Neural cell (in vitro differentiated cells): ENCODE measurements around the gene FOSL1. TPM values are rescaled to one million over a fixed set of nuclear protein-coding genes. Genes with fewer than 3 reads are reported as not detected.

Experiments
- H2AFZ ChIP-seq: fragments of 200-600, 300-800 bp; sonication (generic), shearing (Covaris generic); 2 replicates; pipeline ENCODE4 v1.6.0; 2014; ENCODE audit warnings: low read depth, mild to moderate bottlenecking, antibody characterized with exemption, low read length, moderate library complexity
- H3F3A ChIP-seq: fragments of 200-600 bp; shearing (Covaris generic); 2 replicates; pipeline ENCODE4 v1.6.1; 2016; ENCODE audit warnings: mild to moderate bottlenecking, moderate library complexity, mixed read lengths, antibody characterized with exemption, low read length; ENCODE audit not compliant: insufficient read depth, poor library complexity, severe bottlenecking
- H3K27ac ChIP-seq: fragments of 200-600, 300-800 bp; sonication (generic), shearing (Covaris generic); 2 replicates; pipeline ENCODE4 v1.5.1; 2014; ENCODE audit warnings: mild to moderate bottlenecking, low read length, moderate library complexity
- H3K27me3 ChIP-seq: fragments of 300-800, 200-600 bp; sonication (generic), shearing (Covaris generic); 2 replicates; pipeline ENCODE4 v1.6.0; 2014; ENCODE audit warnings: mild to moderate bottlenecking, low read depth, low read length, moderate library complexity; ENCODE audit not compliant: insufficient read depth
- H3K36me3 ChIP-seq: fragments of 300-800, 200-600 bp; sonication (generic), shearing (Covaris generic); 2 replicates; pipeline ENCODE4 v1.5.1; 2014; ENCODE audit warnings: mild to moderate bottlenecking, antibody characterized with exemption, low read length, moderate library complexity; ENCODE audit not compliant: insufficient read depth
- H3K4me2 ChIP-seq: fragments of 300-800, 200-600 bp; sonication (generic), shearing (Covaris generic); 2 replicates; pipeline ENCODE4 v1.6.0; 2014; ENCODE audit warnings: mild to moderate bottlenecking, low read length
- H3K4me3 ChIP-seq: fragments of 300-800, 200-600 bp; sonication (generic), shearing (Covaris generic); 2 replicates; pipeline ENCODE4 v1.5.1; 2014; ENCODE audit warnings: mild to moderate bottlenecking, low read length, moderate library complexity
- H3K79me2 ChIP-seq: fragments of 200-600 bp; shearing (Covaris generic); replicated peaks from 2 replicates; pipeline ENCODE4 v1.6.0; 2014; ENCODE audit warnings: mild to moderate bottlenecking, low read length, moderate library complexity; ENCODE audit not compliant: insufficient read depth
- H3K9ac ChIP-seq: fragments of 300-800, 200-600 bp; sonication (generic), shearing (Covaris generic); 2 replicates; pipeline ENCODE4 v1.6.1; 2016; ENCODE audit warnings: mild to moderate bottlenecking, low read length, mixed read lengths
- H3K9me2 ChIP-seq: fragments of 200-600 bp; shearing (Covaris generic); 2 replicates; pipeline ENCODE4 v1.6.1; 2016; ENCODE audit warnings: mild to moderate bottlenecking, low read length, mixed read lengths; ENCODE audit not compliant: insufficient read depth
- H3K9me3 ChIP-seq: fragments of 200-600, 300-800 bp; sonication (generic), shearing (Covaris generic); 2 replicates; pipeline ENCODE4 v1.6.1; 2016; ENCODE audit warnings: mild to moderate bottlenecking, mixed run types, low read length, moderate library complexity, mixed read lengths
- H4K20me1 ChIP-seq: fragments of 200-600 bp; shearing (Covaris generic); 2 replicates; pipeline ENCODE4 v1.6.1; 2016; ENCODE audit warnings: mild to moderate bottlenecking, mixed run types; ENCODE audit not compliant: insufficient read depth
- EP300 ChIP-seq: fragments of 450-650 bp; conservative IDR thresholded peaks from 2 replicates; pipeline ENCODE4 v1.6.1; 2014; ENCODE audit warnings: antibody characterized with exemption, mild to moderate bottlenecking, moderate library complexity; ENCODE audit not compliant: poor library complexity, severe bottlenecking
- EZH2 ChIP-seq: fragments of 200-600, 300-800 bp; shearing (Covaris generic), sonication (generic); IDR thresholded peaks from 2 replicates; pipeline ENCODE4 v1.6.1; 2014; ENCODE audit warnings: antibody characterized with exemption, low read length, borderline replicate concordance, mild to moderate bottlenecking; ENCODE audit not compliant: insufficient read depth, poor library complexity, severe bottlenecking
- MXI1 ChIP-seq: fragments of 450-650 bp; conservative IDR thresholded peaks from 2 replicates; pipeline ENCODE4 v1.6.1; 2014; ENCODE audit warnings: antibody characterized with exemption, mild to moderate bottlenecking; ENCODE audit not compliant: poor library complexity, severe bottlenecking
- POLR2AphosphoS5 ChIP-seq: IDR thresholded peaks from 2 replicates; pipeline ENCODE4 v1.6.1; 2012
- RAD21 ChIP-seq: fragments of 450-650 bp; conservative IDR thresholded peaks from 2 replicates; pipeline ENCODE4 v1.6.1; 2014; ENCODE audit warnings: antibody characterized with exemption, mild to moderate bottlenecking, moderate library complexity
- REST ChIP-seq: IDR thresholded peaks from 2 replicates; pipeline ENCODE4 v1.6.1; 2012; ENCODE audit warnings: borderline replicate concordance
- SMC3 ChIP-seq: fragments of 450-650 bp; conservative IDR thresholded peaks from 2 replicates; pipeline ENCODE4 v1.6.1; 2014; ENCODE audit warnings: antibody characterized with exemption, mild to moderate bottlenecking, moderate library complexity; ENCODE audit not compliant: poor library complexity
- TAF1 ChIP-seq: IDR thresholded peaks from 2 replicates; pipeline ENCODE4 v1.6.1; 2012; ENCODE audit warnings: low read depth
- polyA plus RNA-seq: library from polyadenylated mRNA; depleted of rRNA; stranded (reverse); fragments of >200 nt; gene quantifications from 2 replicates; pipeline ENCODE4 v1.2.3, GENCODE V29; 2014
- TF ChIP-seq, protein P1 (sequence below): fragments of 450-650 bp; IDR thresholded peaks from 2 replicates; pipeline ENCODE4 v1.5.1; 2014; ENCODE audit warnings: antibody characterized with exemption, mild to moderate bottlenecking, moderate library complexity; ENCODE audit not compliant: poor library complexity, severe bottlenecking

FOSL1 gene
- polyA plus RNA-seq, 1 donor from 2014 or later = not detected

- Histone ChIP-seq H3K9ac (peak overlapping the region; percentile 91), H4K20me1 (peaks cover 48% of the 10 kb centered on the region), H2AFZ (peak overlapping the region; percentile 31), H3K79me2 (peaks cover 49% of the 10 kb centered on the region), H3F3A (peaks cover 5% of the 10 kb centered on the region), H3K4me2 (peak overlapping the region; percentile 90), H3K9me2 (no peaks in the 10 kb centered on the region), H3K27me3 (no peaks in the 10 kb centered on the region), H3K27ac (peak overlapping the region; percentile 99), H3K9me3 (no peaks in the 10 kb centered on the region), H3K36me3 (peaks cover 5% of the 10 kb centered on the region), H3K4me3 (peak overlapping the region; percentile 100)
- TF ChIP-seq REST = no peak
- no peak for TF ChIP-seq EZH2
- TF ChIP-seq TAF1 = no peak
- TF ChIP-seq MXI1 = peak; percentile 64
- no peak for TF ChIP-seq SMC3
Measured at GRCh38 chr11:65856689-65857499, 43.3 kb downstream of the FOSL1 start.

GRCh38 chr11:65855927-65856363 is 44.2 kb downstream of the FOSL1 start:
- Histone ChIP-seq H3F3A (peaks cover 5% of the 10 kb centered on the region), H4K20me1 (peaks cover 48% of the 10 kb centered on the region), H3K27me3 (no peaks in the 10 kb centered on the region), H3K9me2 (no peaks in the 10 kb centered on the region), H3K4me2 (peak overlapping the region; percentile 90), H3K4me3 (peak overlapping the region; percentile 100), H3K27ac (no peak overlapping the region), H3K79me2 (peaks cover 40% of the 10 kb centered on the region), H3K36me3 (peaks cover 5% of the 10 kb centered on the region), H3K9ac (peak overlapping the region; percentile 91), H3K9me3 (no peaks in the 10 kb centered on the region), H2AFZ (no peak overlapping the region)
- no peak for TF ChIP-seq MXI1
- TF ChIP-seq EP300 = no peak
- TF ChIP-seq RAD21 = no peak
- TF ChIP-seq SMC3 = no peak
- TF ChIP-seq EZH2 = no peak
- no peak for TF ChIP-seq REST
- TF ChIP-seq POLR2AphosphoS5 = no peak
- TF ChIP-seq, protein P1, sequence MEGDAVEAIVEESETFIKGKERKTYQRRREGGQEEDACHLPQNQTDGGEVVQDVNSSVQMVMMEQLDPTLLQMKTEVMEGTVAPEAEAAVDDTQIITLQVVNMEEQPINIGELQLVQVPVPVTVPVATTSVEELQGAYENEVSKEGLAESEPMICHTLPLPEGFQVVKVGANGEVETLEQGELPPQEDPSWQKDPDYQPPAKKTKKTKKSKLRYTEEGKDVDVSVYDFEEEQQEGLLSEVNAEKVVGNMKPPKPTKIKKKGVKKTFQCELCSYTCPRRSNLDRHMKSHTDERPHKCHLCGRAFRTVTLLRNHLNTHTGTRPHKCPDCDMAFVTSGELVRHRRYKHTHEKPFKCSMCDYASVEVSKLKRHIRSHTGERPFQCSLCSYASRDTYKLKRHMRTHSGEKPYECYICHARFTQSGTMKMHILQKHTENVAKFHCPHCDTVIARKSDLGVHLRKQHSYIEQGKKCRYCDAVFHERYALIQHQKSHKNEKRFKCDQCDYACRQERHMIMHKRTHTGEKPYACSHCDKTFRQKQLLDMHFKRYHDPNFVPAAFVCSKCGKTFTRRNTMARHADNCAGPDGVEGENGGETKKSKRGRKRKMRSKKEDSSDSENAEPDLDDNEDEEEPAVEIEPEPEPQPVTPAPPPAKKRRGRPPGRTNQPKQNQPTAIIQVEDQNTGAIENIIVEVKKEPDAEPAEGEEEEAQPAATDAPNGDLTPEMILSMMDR = no peak
- no peak for TF ChIP-seq TAF1
